ENCODE data around the gene BDKRB2.

DNA sequence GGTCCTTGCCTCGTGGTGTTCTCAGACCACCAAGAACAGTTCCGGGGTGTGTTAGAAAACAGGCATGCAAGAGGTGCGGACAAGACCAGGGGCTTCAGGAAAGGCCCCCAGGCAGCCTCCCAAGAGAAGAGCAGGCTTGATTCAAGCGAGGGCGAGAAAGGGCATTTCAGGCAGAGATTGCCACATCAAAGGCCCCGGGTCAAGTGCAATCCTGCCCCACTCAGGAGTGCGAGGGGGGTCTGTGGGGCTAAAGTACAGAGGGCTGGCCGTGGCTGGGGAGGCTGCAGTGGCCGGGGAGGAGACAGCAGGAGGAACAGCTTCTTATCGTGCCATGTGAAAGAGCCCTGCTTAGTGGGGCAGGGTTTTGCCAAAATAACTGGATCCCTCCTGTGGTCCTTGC is 2.7 kb upstream of the BDKRB2 start:
- TF ChIP-seq, protein P1, sequence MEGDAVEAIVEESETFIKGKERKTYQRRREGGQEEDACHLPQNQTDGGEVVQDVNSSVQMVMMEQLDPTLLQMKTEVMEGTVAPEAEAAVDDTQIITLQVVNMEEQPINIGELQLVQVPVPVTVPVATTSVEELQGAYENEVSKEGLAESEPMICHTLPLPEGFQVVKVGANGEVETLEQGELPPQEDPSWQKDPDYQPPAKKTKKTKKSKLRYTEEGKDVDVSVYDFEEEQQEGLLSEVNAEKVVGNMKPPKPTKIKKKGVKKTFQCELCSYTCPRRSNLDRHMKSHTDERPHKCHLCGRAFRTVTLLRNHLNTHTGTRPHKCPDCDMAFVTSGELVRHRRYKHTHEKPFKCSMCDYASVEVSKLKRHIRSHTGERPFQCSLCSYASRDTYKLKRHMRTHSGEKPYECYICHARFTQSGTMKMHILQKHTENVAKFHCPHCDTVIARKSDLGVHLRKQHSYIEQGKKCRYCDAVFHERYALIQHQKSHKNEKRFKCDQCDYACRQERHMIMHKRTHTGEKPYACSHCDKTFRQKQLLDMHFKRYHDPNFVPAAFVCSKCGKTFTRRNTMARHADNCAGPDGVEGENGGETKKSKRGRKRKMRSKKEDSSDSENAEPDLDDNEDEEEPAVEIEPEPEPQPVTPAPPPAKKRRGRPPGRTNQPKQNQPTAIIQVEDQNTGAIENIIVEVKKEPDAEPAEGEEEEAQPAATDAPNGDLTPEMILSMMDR (IDR thresholded peaks at IDR 0.05) = no peak
- TF ChIP-seq ZFX (IDR thresholded peaks at IDR 0.05; ENCODE audit: borderline replicate concordance) = no peak
